ENCODE measurements around the gene TAF1B. TPM values are rescaled to one million over a fixed set of nuclear protein-coding genes. Genes with fewer than 3 reads are reported as not detected.

Gene TAF1B
- total RNA-seq, 1 experiment from 2014 or later: 29.9 TPM

DNA sequence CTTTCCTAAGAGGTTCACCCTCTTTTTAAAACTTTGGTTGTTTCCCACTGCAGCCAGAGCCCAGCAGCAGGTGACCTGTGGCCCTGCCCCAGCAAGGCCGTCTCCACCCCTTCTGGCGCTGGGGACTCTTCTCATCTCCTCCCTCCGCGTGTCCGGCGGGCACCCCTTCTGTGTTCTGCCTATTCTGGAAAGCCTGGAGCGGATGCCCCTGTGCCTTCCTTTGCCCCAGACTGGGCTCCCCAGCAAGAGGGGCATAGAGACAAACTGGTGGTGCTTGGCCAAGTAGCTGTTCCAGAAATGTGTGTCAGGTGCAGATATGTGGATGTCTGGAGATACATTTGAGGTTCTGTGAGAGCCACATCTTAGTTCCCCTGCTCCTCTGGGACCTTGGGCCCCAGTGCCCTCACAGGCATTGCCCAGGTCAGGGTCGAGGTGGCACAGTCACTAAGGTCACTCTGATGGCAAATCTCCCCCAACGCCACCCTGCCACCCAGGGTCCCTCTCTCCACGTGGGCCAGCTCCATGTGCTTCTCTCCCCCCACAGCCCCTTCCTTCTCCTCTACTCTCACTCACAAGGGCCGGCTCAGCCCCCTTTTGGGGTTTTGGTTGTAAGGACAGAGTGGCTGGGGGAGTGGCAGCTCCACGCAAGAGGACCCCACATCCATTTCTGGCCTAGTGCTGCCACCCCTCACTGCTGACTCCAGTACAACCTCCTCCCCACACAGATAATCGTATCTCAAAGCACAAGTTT, 35.5 kb upstream of the TAF1B start:
- no peaks in the 10 kb centered on the region for H3K79me1 ChIP-seq (ENCODE audit: insufficient read depth, low read depth, low read length, poor library complexity, severe bottlenecking)
- H3K18ac ChIP-seq (ENCODE audit: insufficient read length, low read depth, low read length): no peak overlapping the region
- H4K91ac ChIP-seq (ENCODE audit: insufficient read length, low read depth, low read length): no peak overlapping the region
- H4K8ac ChIP-seq (replicated peaks; ENCODE audit: insufficient read length, low read depth, low read length): no peak overlapping the region
- H3K4me2 ChIP-seq (ENCODE audit: insufficient read depth, insufficient read length, low read length): no peak overlapping the region
- H2AFZ ChIP-seq (ENCODE audit: low read length): no peak overlapping the region
- H3K4me3 Mint-ChIP-seq: no peak overlapping the region
- TF ChIP-seq, protein P1, sequence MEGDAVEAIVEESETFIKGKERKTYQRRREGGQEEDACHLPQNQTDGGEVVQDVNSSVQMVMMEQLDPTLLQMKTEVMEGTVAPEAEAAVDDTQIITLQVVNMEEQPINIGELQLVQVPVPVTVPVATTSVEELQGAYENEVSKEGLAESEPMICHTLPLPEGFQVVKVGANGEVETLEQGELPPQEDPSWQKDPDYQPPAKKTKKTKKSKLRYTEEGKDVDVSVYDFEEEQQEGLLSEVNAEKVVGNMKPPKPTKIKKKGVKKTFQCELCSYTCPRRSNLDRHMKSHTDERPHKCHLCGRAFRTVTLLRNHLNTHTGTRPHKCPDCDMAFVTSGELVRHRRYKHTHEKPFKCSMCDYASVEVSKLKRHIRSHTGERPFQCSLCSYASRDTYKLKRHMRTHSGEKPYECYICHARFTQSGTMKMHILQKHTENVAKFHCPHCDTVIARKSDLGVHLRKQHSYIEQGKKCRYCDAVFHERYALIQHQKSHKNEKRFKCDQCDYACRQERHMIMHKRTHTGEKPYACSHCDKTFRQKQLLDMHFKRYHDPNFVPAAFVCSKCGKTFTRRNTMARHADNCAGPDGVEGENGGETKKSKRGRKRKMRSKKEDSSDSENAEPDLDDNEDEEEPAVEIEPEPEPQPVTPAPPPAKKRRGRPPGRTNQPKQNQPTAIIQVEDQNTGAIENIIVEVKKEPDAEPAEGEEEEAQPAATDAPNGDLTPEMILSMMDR (conservative IDR thresholded peaks at IDR 0.05): no peak
- H3K14ac ChIP-seq (ENCODE audit: insufficient read depth, low read length): no peak overlapping the region; the same call in 1 of the 2 replicates
- no peaks in the 10 kb centered on the region for H3K36me3 Mint-ChIP-seq (ENCODE audit: insufficient read depth in 1 of 3, low read depth in 3 of 3)
- no peak overlapping the region for H3K9ac ChIP-seq (ENCODE audit: extremely low read depth, insufficient read length, low read length)
- no peaks in the 10 kb centered on the region for H3K27me3 ChIP-seq (ENCODE audit: insufficient read depth, low read length)
- H3K27me3 Mint-ChIP-seq (ENCODE audit: low read depth): no peaks in the 10 kb centered on the region
- no peaks in the 10 kb centered on the region for H3K23me2 ChIP-seq (ENCODE audit: insufficient read length, low read depth, low read length, poor library complexity, severe bottlenecking)
- H2BK120ac ChIP-seq (ENCODE audit: low read depth, low read length, poor library complexity, severe bottlenecking): no peak overlapping the region
- H2BK12ac ChIP-seq (ENCODE audit: insufficient read length, low read depth, low read length): no peak overlapping the region
- H3K23ac ChIP-seq (ENCODE audit: insufficient read length, low read depth, low read length): no peak overlapping the region
- H2BK20ac ChIP-seq (ENCODE audit: low read depth, low read length, poor library complexity, severe bottlenecking): no peak overlapping the region
- H3T11ph ChIP-seq (ENCODE audit: low read length): no peak overlapping the region
- H3K56ac ChIP-seq (ENCODE audit: insufficient read length, low read depth, low read length): no peak overlapping the region
- no peaks in the 10 kb centered on the region; a peak in 1 of 5 replicates for H3K9me3 Mint-ChIP-seq
- H3K27ac Mint-ChIP-seq: peak overlapping the region in 1 of 3 experiments; percentile 44; a peak in 1 of 7 replicates
- no peak overlapping the region for H2BK5ac ChIP-seq (ENCODE audit: insufficient read length, low read length)
- H2BK15ac ChIP-seq (ENCODE audit: low read depth, low read length): no peak overlapping the region
- H3K4me1 Mint-ChIP-seq: peaks cover 0 to 2% of the 10 kb centered on the region in 2 experiments; a peak in 1 of 4 replicates
- no peaks in the 10 kb centered on the region for H3K9me3 ChIP-seq (ENCODE audit: control insufficient read depth, low read depth, low read length)
- no peak overlapping the region for H3K27ac ChIP-seq (ENCODE audit: insufficient read length, low read depth, low read length)
- no CpG with 5 or more reads among the region's 13 CpGs for WGBS (ENCODE audit: extremely low coverage, insufficient read length, low lambda C conversion rate)
- no peaks in the 10 kb centered on the region for H4K20me1 ChIP-seq (ENCODE audit: control insufficient read depth, insufficient read depth, insufficient read length)
- H4K5ac ChIP-seq (ENCODE audit: insufficient read length, low read depth, low read length): no peak overlapping the region
- H2AK5ac ChIP-seq (ENCODE audit: insufficient read length, low read length): no peak overlapping the region
- no peak for DNase-seq
- no peak overlapping the region for H3K4ac ChIP-seq (ENCODE audit: low read depth, low read length)
- no peaks in the 10 kb centered on the region for H3K79me2 ChIP-seq (ENCODE audit: insufficient read depth, low read length)
- H3K4me1 ChIP-seq (ENCODE audit: insufficient read depth, low read length): no peaks in the 10 kb centered on the region
